ENCODE measurements around the gene ZBED4. TPM values are rescaled to one million over a fixed set of nuclear protein-coding genes. Genes with fewer than 3 reads are reported as not detected.

ZBED4 gene
- total RNA-seq, 6 experiments from 2014 or later: 4.1 to 9.3 (median 5.2) TPM

DNA sequence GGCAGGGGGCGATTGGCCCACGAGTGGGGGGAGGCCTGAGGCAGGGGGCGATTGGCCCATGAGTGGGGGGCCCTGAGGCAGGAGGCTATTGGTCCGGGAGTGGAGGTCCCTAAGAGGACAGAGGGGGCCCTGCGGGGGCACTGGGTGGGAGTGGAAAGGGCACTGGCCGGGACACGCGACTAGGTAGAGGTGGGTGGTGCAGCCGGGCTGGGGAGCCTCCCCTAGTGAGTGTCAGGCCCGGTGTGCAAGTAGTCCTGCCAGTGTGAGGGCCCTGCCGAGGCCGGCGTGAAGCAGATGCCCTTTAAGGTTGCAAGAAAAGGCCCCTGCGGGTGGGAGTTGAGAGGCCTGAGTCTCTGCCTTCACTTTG is 25.1 kb upstream of the ZBED4 start:
- H3K9me3 ChIP-seq: no peaks in the 10 kb centered on the region
- H3K36me3 ChIP-seq: peaks cover 0 to 5% (median 2%) of the 10 kb centered on the region in 4 donors
- H3K4me3 ChIP-seq: no peak overlapping the region
- H3K27me3 ChIP-seq: no peaks in the 10 kb centered on the region
- no peak for TF ChIP-seq POLR2A (IDR thresholded peaks at IDR 0.05)
- TF ChIP-seq, protein P1, sequence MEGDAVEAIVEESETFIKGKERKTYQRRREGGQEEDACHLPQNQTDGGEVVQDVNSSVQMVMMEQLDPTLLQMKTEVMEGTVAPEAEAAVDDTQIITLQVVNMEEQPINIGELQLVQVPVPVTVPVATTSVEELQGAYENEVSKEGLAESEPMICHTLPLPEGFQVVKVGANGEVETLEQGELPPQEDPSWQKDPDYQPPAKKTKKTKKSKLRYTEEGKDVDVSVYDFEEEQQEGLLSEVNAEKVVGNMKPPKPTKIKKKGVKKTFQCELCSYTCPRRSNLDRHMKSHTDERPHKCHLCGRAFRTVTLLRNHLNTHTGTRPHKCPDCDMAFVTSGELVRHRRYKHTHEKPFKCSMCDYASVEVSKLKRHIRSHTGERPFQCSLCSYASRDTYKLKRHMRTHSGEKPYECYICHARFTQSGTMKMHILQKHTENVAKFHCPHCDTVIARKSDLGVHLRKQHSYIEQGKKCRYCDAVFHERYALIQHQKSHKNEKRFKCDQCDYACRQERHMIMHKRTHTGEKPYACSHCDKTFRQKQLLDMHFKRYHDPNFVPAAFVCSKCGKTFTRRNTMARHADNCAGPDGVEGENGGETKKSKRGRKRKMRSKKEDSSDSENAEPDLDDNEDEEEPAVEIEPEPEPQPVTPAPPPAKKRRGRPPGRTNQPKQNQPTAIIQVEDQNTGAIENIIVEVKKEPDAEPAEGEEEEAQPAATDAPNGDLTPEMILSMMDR (IDR thresholded peaks at IDR 0.05): no peak
- ATAC-seq: no peak
- no peak overlapping the region for H3K27ac ChIP-seq
- DNase-seq: no peak
- H3K4me1 ChIP-seq: peaks cover 0 to 21% (median 7%) of the 10 kb centered on the region in 4 donors
- WGBS (ENCODE audit: insufficient coverage, low coverage, low lambda C conversion rate, missing lambda C conversion rate): no CpG with 5 or more reads among the region's 14 CpGs
- intact Hi-C loops (cut with DNase I): no loop called here

DNA sequence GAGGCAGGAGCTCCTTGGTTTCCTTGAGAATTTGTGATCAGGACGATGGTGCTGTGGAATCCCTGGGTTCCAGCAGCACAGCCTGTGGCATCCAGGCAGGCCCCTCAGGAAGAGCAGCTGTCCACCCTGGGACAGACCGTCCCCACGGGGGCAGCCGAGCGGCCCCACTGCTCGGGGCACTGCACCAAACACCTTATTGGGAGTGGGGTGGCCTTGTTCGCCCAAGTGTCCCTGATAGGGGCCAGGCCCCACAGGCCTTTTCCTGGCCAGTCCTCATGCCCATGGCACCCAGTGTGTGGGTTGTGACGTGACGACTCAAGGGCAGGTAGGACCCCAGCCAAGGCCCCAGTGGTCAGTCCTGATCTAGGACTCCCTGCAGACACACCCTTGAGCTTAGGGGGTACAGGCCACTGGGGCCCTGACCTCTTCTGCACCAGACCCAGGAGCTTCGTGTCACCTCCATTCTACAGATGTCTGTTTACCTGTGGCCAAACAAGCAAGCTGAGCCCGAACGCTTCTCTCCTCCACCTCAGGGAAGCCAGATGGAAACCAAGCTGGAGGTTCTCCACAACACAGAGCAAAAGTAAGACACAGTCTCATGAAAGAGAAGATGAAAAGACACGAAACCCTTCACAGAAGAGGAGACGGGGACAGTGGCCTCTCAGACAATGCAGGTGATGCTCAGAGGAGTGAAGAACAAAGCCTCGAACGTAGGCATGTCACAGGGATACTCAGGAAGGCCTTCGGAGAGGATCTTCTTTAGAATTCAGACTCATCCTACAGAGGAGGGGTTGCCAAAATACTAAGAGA is 24.4 kb upstream of the ZBED4 start:
- DNase-seq (no peak), ATAC-seq (no peak)
- no peak for TF ChIP-seq POLR2A (IDR thresholded peaks at IDR 0.05)
- TF ChIP-seq, protein P1 (IDR thresholded peaks at IDR 0.05): no peak
- H3K4me1 ChIP-seq: peaks cover 0 to 21% (median 7%) of the 10 kb centered on the region in 4 donors
- intact Hi-C loops (cut with DNase I): no loop called here
- H3K36me3 ChIP-seq: no peaks in the 10 kb centered on the region
- H3K4me3 ChIP-seq: no peak overlapping the region
- no peaks in the 10 kb centered on the region for H3K27me3 ChIP-seq
- no peak overlapping the region for H3K27ac ChIP-seq
- WGBS (ENCODE audit: insufficient coverage, low coverage, low lambda C conversion rate, missing lambda C conversion rate): 88% methylated on average over 9 of the region's 17 CpGs
- H3K9me3 ChIP-seq: no peaks in the 10 kb centered on the region

DNA sequence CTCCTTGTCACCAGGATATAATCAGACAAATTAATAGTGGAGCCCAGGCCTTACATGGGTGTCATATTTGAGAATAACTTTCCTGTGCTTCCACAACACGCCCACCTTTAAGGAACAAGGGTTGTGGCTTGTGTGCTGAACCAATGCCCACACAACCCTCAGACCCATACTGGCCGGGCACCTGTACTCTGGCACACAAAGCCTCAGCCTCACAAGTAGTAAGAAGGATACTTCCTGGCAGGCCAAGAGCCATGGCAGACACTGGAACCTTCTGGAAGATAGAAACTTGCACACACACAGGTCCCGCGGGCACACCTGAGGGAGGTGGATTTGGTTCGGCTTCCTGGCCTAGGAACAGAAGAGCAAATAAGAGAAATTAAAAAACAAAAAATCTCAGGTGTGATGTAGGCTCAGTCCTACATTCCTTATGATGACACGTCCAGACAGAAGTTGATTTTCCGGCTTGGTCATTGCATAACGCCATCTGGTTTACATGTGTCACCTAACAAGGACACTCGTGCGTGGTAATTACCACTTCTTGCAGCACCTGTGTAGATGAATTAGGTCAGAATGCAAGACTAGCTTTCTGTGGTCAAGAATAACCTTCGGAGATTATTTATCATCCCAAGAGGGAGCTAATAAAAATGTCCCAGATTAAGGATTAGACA is 20.2 kb upstream of the ZBED4 start:
- WGBS (ENCODE audit: insufficient coverage, low coverage, low lambda C conversion rate, missing lambda C conversion rate): 84% methylated on average over 11 of the region's 11 CpGs
- no peak for ATAC-seq
- DNase-seq: no peak
- TF ChIP-seq POLR2A (IDR thresholded peaks at IDR 0.05): no peak
- TF ChIP-seq, protein P1 (IDR thresholded peaks at IDR 0.05): no peak
- H3K27ac ChIP-seq: no peak overlapping the region
- no peaks in the 10 kb centered on the region for H3K4me1 ChIP-seq
- no peaks in the 10 kb centered on the region for H3K9me3 ChIP-seq
- H3K4me3 ChIP-seq: no peak overlapping the region
- no peaks in the 10 kb centered on the region for H3K27me3 ChIP-seq
- H3K36me3 ChIP-seq: no peaks in the 10 kb centered on the region
- intact Hi-C loops (cut with DNase I): no loop called here

DNA sequence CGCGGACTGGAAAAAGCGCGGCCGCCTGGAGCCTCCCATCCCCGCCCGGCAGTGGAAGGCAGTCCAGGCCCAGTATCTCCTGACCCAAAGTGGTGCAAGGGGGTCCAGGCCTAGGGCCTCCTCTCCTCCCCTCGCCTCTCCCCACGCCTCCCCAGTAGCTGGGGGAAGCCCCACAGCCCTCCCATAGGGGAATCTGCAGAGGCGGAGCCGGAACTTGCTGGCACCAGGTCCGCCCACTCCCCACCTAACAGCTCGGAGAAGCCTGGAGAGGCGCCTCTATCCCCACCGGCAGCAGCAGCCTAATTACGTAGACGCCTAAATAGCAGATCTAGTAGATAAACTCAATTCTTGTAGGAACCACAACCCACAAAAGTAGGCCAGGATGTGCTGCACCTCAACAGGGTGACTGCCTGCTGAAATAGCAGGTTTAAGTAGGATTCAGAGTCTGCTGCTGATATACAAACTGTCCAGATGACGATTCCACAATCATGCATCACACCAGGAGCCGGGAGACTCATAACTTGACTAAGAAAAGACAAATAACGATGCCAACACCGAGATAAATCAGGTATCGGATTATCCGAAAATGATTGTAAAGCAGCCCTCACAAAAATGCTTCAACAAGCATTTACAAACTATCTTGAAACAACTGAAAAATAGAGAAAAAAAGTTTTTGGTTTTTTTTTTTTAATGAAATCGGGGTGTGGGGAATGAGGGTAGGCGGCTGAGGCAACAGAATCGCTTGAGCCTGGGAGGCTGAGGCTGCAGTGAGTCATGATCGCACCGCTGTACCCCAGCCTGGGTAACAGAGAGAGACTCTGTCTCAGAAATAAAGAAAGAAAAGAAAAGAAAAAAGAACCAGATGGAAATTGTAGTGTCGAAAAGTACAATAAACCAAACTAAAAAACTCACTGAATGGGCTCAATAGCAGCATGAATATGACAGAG is 14.6 kb upstream of the ZBED4 start:
- TF ChIP-seq, protein P1 (IDR thresholded peaks at IDR 0.05): no peak
- TF ChIP-seq POLR2A (IDR thresholded peaks at IDR 0.05): no peak
- 62% methylated on average over 16 of the region's 29 CpGs for WGBS (ENCODE audit: insufficient coverage, low coverage, low lambda C conversion rate, missing lambda C conversion rate)
- H3K4me1 ChIP-seq: no peaks in the 10 kb centered on the region
- DNase-seq (no peak), ATAC-seq (peak; percentile 37 to 70 (median 61))
- no peak overlapping the region for H3K4me3 ChIP-seq
- no peaks in the 10 kb centered on the region for H3K27me3 ChIP-seq
- no peaks in the 10 kb centered on the region for H3K36me3 ChIP-seq
- no peaks in the 10 kb centered on the region for H3K9me3 ChIP-seq
- H3K27ac ChIP-seq: no peak overlapping the region
- intact Hi-C loops (cut with DNase I): no loop called here

Data from right lobe of liver (tissue), 6 donors.